ENCODE results near the gene OR10T2. TPM values are rescaled to one million over a fixed set of nuclear protein-coding genes. Genes with fewer than 3 reads are reported as not detected.

OR10T2 gene
- total RNA-seq, 1 donor from 2014 or later, result not detected

- Histone ChIP-seq H3K9me3 (no peaks in the 10 kb centered on the region), H3K27ac (no peak overlapping the region), H3K27me3 (peaks cover 4% of the 10 kb centered on the region), H3K4me1 (no peaks in the 10 kb centered on the region), H3K36me3 (no peaks in the 10 kb centered on the region), H3K4me3 (no peak overlapping the region)
- TF ChIP-seq CTCF (IDR thresholded peaks at IDR 0.05), result no peak
- intact Hi-C loops (cut with DNase I), result loop anchor here (5.0 kb wide), 1 partner anchor 170 kb away; no protein-coding TSS in a partner anchor
- DNase-seq (ENCODE audit: low spot score in 2 of 2), result no peak
Observed at GRCh38 chr1:158422212-158422611, 22.9 kb upstream of the OR10T2 start.

DNA sequence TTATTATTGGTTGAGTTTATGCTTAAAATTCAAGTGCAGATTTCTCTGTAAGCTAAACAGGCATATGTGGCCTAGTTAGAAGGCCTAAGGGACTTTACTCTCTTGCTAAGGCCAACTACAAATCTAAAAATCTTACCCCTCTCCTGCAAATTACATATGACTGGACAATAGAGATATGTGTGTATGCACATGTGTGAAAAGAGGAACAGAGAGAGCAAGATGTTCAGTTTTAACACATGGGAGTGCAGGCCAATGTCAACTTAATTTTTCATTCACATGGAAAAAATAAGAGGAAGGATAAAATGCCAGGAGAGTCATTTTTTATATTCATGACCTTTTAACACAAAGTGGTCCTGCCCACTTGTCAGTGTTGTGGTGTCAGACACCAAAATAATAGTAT is 18.3 kb upstream of the OR10T2 start:
- intact Hi-C loops (cut with DNase I), result no loop called here
- DNase-seq (ENCODE audit: low spot score in 2 of 2), result no peak
- TF ChIP-seq CTCF (IDR thresholded peaks at IDR 0.05), result no peak
- Histone ChIP-seq H3K4me1 (no peaks in the 10 kb centered on the region), H3K9me3 (no peaks in the 10 kb centered on the region), H3K27ac (no peak overlapping the region), H3K36me3 (no peaks in the 10 kb centered on the region), H3K4me3 (no peak overlapping the region), H3K27me3 (no peaks in the 10 kb centered on the region)

DNA sequence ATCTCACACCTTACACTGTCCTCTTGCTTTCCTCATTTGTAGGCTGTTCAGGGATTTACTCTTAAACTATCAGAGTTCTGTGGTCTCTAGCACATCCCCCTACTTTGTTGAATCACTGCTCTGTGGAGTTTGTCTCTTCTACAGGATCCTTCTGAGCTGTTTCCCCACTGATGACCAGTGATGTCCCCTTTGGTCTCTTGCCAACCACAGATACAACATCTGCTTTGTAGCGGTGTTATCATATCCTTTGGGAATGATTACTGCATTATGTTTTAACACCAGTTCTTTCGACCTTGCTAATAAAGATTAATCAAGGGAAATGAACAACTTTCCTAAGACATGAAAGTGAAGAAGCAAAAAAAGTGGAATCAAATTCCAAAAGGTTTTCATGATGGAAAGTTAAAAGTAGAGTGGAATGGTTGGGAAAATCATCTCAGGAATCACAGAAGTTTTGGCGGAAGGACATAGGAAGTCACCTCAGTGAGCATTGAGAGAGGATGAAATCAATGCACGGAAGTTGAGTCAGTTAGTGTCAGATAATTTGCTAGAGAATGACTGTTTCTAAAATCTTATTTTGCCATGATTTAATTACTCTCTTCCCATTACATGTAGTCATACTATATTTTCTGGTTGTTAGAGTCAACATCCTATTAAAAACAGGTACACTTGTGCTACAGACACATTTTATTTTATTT is 15.5 kb upstream of the OR10T2 start:
- H3K4me3 ChIP-seq, result no peak overlapping the region
- H3K36me3 ChIP-seq, result no peaks in the 10 kb centered on the region
- no peaks in the 10 kb centered on the region for H3K4me1 ChIP-seq
- TF ChIP-seq CTCF (IDR thresholded peaks at IDR 0.05), result no peak
- DNase-seq (ENCODE audit: low spot score in 2 of 2), result no peak
- intact Hi-C loops (cut with DNase I), result no loop called here
- H3K27ac ChIP-seq, result no peak overlapping the region
- H3K9me3 ChIP-seq, result no peaks in the 10 kb centered on the region
- H3K27me3 ChIP-seq, result no peaks in the 10 kb centered on the region

DNA sequence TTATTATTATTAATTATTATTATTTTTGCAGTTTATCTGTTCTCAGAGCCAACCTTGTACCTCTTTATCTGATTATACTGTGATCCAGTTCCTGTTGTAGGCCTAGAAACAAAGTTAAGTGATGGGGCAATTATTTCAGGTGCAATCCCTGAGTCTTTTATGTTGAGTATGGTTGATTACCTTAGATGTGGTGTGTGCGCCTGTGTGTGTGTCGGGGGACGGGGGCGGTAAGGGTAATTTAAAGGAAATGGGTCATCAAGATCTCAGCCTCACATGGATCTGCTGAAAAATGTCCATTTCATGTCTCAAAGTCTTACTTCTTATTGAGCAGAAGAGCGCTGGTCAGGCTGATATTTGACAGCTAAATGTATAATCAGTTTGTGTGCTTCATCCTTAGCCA is 7.8 kb upstream of the OR10T2 start:
- DNase-seq (ENCODE audit: low spot score in 2 of 2), result no peak
- Histone ChIP-seq H3K27me3 (no peaks in the 10 kb centered on the region), H3K4me3 (no peak overlapping the region), H3K36me3 (no peaks in the 10 kb centered on the region), H3K4me1 (no peaks in the 10 kb centered on the region), H3K9me3 (no peaks in the 10 kb centered on the region), H3K27ac (no peak overlapping the region)
- TF ChIP-seq CTCF (IDR thresholded peaks at IDR 0.05), result no peak
- intact Hi-C loops (cut with DNase I), result no loop called here

DNA sequence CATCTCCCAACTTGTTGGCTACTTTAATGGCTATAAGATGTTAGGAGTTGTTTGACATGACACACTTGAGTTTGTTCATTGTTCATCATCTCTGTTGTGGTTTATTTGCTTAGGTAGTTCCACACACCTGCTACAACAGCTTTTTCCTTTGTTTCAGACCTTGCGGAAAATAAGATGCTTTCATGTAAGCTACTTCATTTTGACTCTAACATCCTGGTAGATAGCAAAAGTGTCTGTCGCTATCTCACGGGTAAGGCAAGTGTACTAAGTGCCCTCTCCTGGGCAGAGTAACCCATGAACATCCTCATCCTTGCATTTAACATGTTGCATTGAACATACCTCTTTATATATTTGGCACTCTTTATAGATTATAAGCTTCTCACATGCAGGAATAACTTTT is 1.6 kb upstream of the OR10T2 start:
- intact Hi-C loops (cut with DNase I), result no loop called here
- no peaks in the 10 kb centered on the region for H3K9me3 ChIP-seq
- H3K27ac ChIP-seq, result no peak overlapping the region
- H3K27me3 ChIP-seq, result no peaks in the 10 kb centered on the region
- H3K36me3 ChIP-seq, result no peaks in the 10 kb centered on the region
- H3K4me3 ChIP-seq, result no peak overlapping the region
- no peak for DNase-seq (ENCODE audit: low spot score in 2 of 2)
- no peak for TF ChIP-seq CTCF (IDR thresholded peaks at IDR 0.05)
- no peaks in the 10 kb centered on the region for H3K4me1 ChIP-seq

DNA sequence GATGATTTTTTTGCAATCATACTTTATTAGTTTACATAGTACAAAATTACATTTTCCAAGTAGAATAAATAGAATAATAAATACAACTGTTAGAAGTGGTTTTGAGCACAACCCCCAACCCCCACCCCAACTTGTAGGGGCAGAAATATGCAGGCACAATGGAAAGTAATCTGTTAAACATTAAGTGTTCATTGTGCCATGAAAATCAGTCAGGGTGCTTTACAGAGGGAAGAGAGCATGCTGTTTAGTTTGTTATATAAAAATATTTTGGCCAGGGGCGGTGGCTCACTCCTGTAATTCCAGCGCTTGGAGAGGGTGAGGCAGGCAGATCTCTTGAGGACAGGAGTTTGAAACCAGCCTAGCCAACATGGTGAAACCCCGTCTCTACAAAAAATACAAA is 2.6 kb downstream of the OR10T2 start:
- TF ChIP-seq CTCF (IDR thresholded peaks at IDR 0.05), result no peak
- H3K9me3 ChIP-seq, result no peaks in the 10 kb centered on the region
- intact Hi-C loops (cut with DNase I), result no loop called here
- H3K36me3 ChIP-seq, result no peaks in the 10 kb centered on the region
- no peak overlapping the region for H3K4me3 ChIP-seq
- H3K27ac ChIP-seq, result no peak overlapping the region
- no peaks in the 10 kb centered on the region for H3K4me1 ChIP-seq
- no peaks in the 10 kb centered on the region for H3K27me3 ChIP-seq
- no peak for DNase-seq (ENCODE audit: low spot score in 2 of 2)
